GM12878 (cell line): ENCODE measurements around the gene DLG2. TPM values are rescaled to one million over a fixed set of nuclear protein-coding genes. Genes with fewer than 3 reads are reported as not detected.

Experiments
- ATAC-seq: fragments of 200-7000 bp; cut with Tn5 transposase; 3 replicates; pipeline ENCODE4 v1.9.1; 2020; ENCODE audit warnings: mild to moderate bottlenecking, moderate library complexity
- BruUV-seq: library from RNA; stranded (reverse); fragments of 400-500 nt; replicated peaks from 2 replicates; lab custom pipeline; 2021; lab: Mats Ljungman, UMichigan
- CTCF ChIA-PET: fragments of 300-600 bp; sonication (Branson Sonifier 250); formaldehyde crosslinking; extraction: SDS; loops from one replicate; lab custom pipeline; 2021; ENCODE audit warnings: inconsistent platforms; lab: Yijun Ruan, JAX
- POLR2A ChIA-PET: fragments of 350-600 bp; formaldehyde crosslinking; extraction: SDS; loops from one replicate; lab custom pipeline; 2021; ENCODE audit warnings: inconsistent platforms; lab: Charles Lee
- RAD21 ChIA-PET: fragments of 300-600 bp; sonication (Branson Sonifier 250); formaldehyde crosslinking; loops from one replicate; lab custom pipeline; 2023; ENCODE audit warnings: antibody characterized with exemption; ENCODE audit not compliant: unreplicated experiment; lab: Charles Lee
- SMC1A ChIA-PET: fragments of 300-600 bp; sonication (Branson Sonifier 250); formaldehyde crosslinking; loops from one replicate; lab custom pipeline; 2023; ENCODE audit not compliant: unreplicated experiment, uncharacterized antibody; lab: Charles Lee
- DNase-seq: peaks from one replicate; pipeline ENCODE4 v3.0.0-alpha.2; 2011; ENCODE audit warnings: low read depth, low spot score
- FAIRE-seq: peaks from 3 replicates; lab custom pipeline; 2011; peaks lifted over from hg19 to GRCh38; lab: Jason Lieb, UNC
- H2AFZ ChIP-seq: 2 replicates; pipeline ENCODE4 v1.6.0; 2011; ENCODE audit warnings: low read depth, low read length, control low read depth; ENCODE audit not compliant: control insufficient read depth
- H3K27ac ChIP-seq: 2 replicates; pipeline ENCODE4 v1.5.1; 2011; ENCODE audit warnings: control low read depth; ENCODE audit not compliant: control insufficient read depth, insufficient read depth
- H3K27me3 ChIP-seq, 2 experiments: replicated peaks in 1 of 2; 2 replicates each; pipeline versions ENCODE4 v1.6.0 to v1.6.1; 2011; ENCODE audit warnings: low read length in 1 of 2; ENCODE audit not compliant: control insufficient read depth in 2 of 2, insufficient read depth in 2 of 2
- H3K36me3 ChIP-seq, 2 experiments: 2 replicates each; pipeline ENCODE4 v1.5.1; 2011; ENCODE audit warnings: low read length in 1 of 2; ENCODE audit not compliant: control insufficient read depth in 2 of 2, insufficient read depth in 2 of 2
- H3K4me1 ChIP-seq: 2 replicates; pipeline ENCODE4 v1.6.1; 2011; ENCODE audit warnings: mild to moderate bottlenecking, low read length, moderate library complexity, mixed read lengths; ENCODE audit not compliant: control insufficient read depth, insufficient read depth
- H3K4me2 ChIP-seq: 2 replicates; pipeline ENCODE4 v1.6.0; 2011; ENCODE audit warnings: control low read depth; ENCODE audit not compliant: control insufficient read depth, insufficient read depth
- H3K4me3 ChIP-seq: fragments of 200-600 bp; sonication (generic); 2 replicates; pipeline ENCODE4 v1.5.1; 2016
- H3K79me2 ChIP-seq: 2 replicates; pipeline ENCODE4 v1.6.0; 2011; ENCODE audit warnings: low read length; ENCODE audit not compliant: control insufficient read depth, insufficient read depth
- H3K9ac ChIP-seq: 2 replicates; pipeline ENCODE4 v1.8.0; 2011; ENCODE audit warnings: low read length, control low read depth, mixed read lengths; ENCODE audit not compliant: control insufficient read depth, insufficient read depth
- H3K9me3 ChIP-seq: replicated peaks from 3 replicates; pipeline ENCODE4 v1.5.1; 2011; ENCODE audit warnings: mild to moderate bottlenecking, low read length; ENCODE audit not compliant: control insufficient read depth, insufficient read depth
- H4K20me1 ChIP-seq: 2 replicates; pipeline ENCODE4 v1.6.0; 2011; ENCODE audit not compliant: control insufficient read depth, insufficient read depth
- ATF3 ChIP-seq: IDR thresholded peaks from 2 replicates; pipeline ENCODE4 v1.6.1; 2011; ENCODE audit warnings: low read depth, mild to moderate bottlenecking, low read length, moderate library complexity, borderline replicate concordance; ENCODE audit errors: extremely low read depth
- BRCA1 ChIP-seq: IDR thresholded peaks from 2 replicates; pipeline ENCODE4 v1.6.1; 2011; ENCODE audit warnings: low read depth, low read length, improper control_type of control experiment
- CBFB ChIP-seq: IDR thresholded peaks from 2 replicates; pipeline ENCODE4 v1.6.1; 2016; ENCODE audit warnings: antibody characterized with exemption, low read depth
- CBX5 ChIP-seq: sonication (generic); IDR thresholded peaks from 2 replicates; pipeline ENCODE4 v1.6.1; 2016; ENCODE audit warnings: low read depth, moderate library complexity, mild to moderate bottlenecking, inconsistent platforms
- EGR1 ChIP-seq, 2 experiments: IDR thresholded peaks; 1 replicate in 1 of 2; 2 replicates in 1 of 2; pipeline ENCODE4 v1.6.1; 2011 to 2012; ENCODE audit warnings: low read depth in 2 of 2, low read length in 2 of 2, borderline replicate concordance in 1 of 2, mild to moderate bottlenecking in 1 of 2, moderate library complexity in 1 of 2
- EP300 ChIP-seq, 2 experiments: fragments of 150-350 bp in 1 of 2; IDR thresholded peaks; 2 replicates each; pipeline ENCODE4 v1.6.1; 2011 to 2012; ENCODE audit warnings: low read depth in 2 of 2, low read length in 2 of 2, borderline replicate concordance in 1 of 2, improper control_type of control experiment in 1 of 2, inconsistent platforms in 1 of 2; ENCODE audit not compliant: control insufficient read depth in 1 of 2
- HDAC6 ChIP-seq: fragments of 200-600 bp; sonication (generic); IDR thresholded peaks from one replicate; pipeline ENCODE4 v1.8.0; 2017; ENCODE audit warnings: antibody characterized with exemption; ENCODE audit not compliant: unreplicated experiment
- IRF4 ChIP-seq: IDR thresholded peaks from 2 replicates; pipeline ENCODE4 v1.6.1; 2011; ENCODE audit warnings: low read depth, low read length
- JUNB ChIP-seq: IDR thresholded peaks from 2 replicates; pipeline ENCODE4 v1.6.1; 2016; ENCODE audit warnings: antibody characterized with exemption, mild to moderate bottlenecking
- KAT2A ChIP-seq: conservative IDR thresholded peaks from 2 replicates; pipeline ENCODE4 v1.6.1; 2011; ENCODE audit warnings: low read depth, low read length; ENCODE audit not compliant: control insufficient read depth
- KLF5 ChIP-seq: fragments of 450-650 bp; IDR thresholded peaks from 2 replicates; pipeline ENCODE4 v1.6.1; 2014; ENCODE audit warnings: mild to moderate bottlenecking; ENCODE audit not compliant: partially characterized antibody
- PAX5 ChIP-seq: IDR thresholded peaks from 2 replicates; pipeline ENCODE4 v1.6.1; 2011; ENCODE audit warnings: low read depth, low read length, borderline replicate concordance
- RB1 ChIP-seq: fragments of 450-650 bp; formaldehyde crosslinking; IDR thresholded peaks from 2 replicates; pipeline ENCODE4 v1.6.1; 2017; ENCODE audit warnings: mild to moderate bottlenecking, borderline replicate concordance
- ZNF207 ChIP-seq: fragments of 450-650 bp; IDR thresholded peaks from 2 replicates; pipeline ENCODE4 v1.6.1; 2014; ENCODE audit warnings: antibody characterized with exemption, mild to moderate bottlenecking, borderline replicate concordance
- ZNF24 ChIP-seq: fragments of 450-650 bp; IDR thresholded peaks from 2 replicates; pipeline ENCODE4 v1.6.1; 2017; ENCODE audit warnings: antibody characterized with exemption, mild to moderate bottlenecking
- WGBS: methylation state at CpG from one replicate; pipeline ENCODE4 v1.1.6; 2016; ENCODE audit warnings: low lambda C conversion rate; ENCODE audit not compliant: insufficient replicate concordance, insufficient coverage; ENCODE audit errors: missing lambda C conversion rate; 5-methylcytosine and 5-hydroxymethylcytosine counted together
- in situ Hi-C: fragments of 300-500 bp; cut with MboI; formaldehyde crosslinking; loops from 9 replicates; pipeline ENCODE4 v1.14.3; 2018; ENCODE audit warnings: mixed read lengths
- intact Hi-C: fragments of 100-400 bp; cut with micrococcal nuclease; formaldehyde crosslinking; loops from one replicate; pipeline ENCODE4 v1.14.2; 2022; ENCODE audit not compliant: unreplicated experiment
- polyA plus RNA-seq, 11 experiments: library from polyadenylated mRNA; depleted of rRNA in 4 of 11; unstranded in 6 of 11; stranded (reverse) in 5 of 11; fragments of >200 nt; fragmentation: Nextera tagmentation in 4 of 11; fragmentation: Illumina TruSeq in 1 of 11; extraction: Ambion mirVana in 4 of 11; extraction: Trizol in 1 of 11; gene quantifications; 1 replicate in 1 of 11; 2 replicates in 10 of 11; pipeline versions ENCODE4 v1.2.1 to v1.2.3, GENCODE V29; 2011 to 2016; ENCODE audit warnings: inconsistent platforms in 2 of 11, missing spikeins in 2 of 11, low read depth in 1 of 11
- total RNA-seq, 4 experiments: library from RNA; depleted of rRNA in 3 of 4; stranded (reverse); fragments of >200 nt in 3 of 4; fragmentation: Illumina TruSeq in 1 of 4; extraction: Trizol in 1 of 4; gene quantifications; 2 replicates each; pipeline versions ENCODE4 v1.2.1 to v1.2.3, GENCODE V29; 2013 to 2021
- TF ChIP-seq, protein P1 (sequence below): fragments of 450-650 bp; IDR thresholded peaks from 2 replicates; pipeline ENCODE4 v1.6.1; 2017; ENCODE audit warnings: mild to moderate bottlenecking

Gene DLG2
- total and polyA plus RNA-seq, 10 of the 15 experiments (the other 5 are each of a cell fraction or from before 2014, with no cell fraction given) = 0.09 to 0.98 (median 0.35) TPM

DNA sequence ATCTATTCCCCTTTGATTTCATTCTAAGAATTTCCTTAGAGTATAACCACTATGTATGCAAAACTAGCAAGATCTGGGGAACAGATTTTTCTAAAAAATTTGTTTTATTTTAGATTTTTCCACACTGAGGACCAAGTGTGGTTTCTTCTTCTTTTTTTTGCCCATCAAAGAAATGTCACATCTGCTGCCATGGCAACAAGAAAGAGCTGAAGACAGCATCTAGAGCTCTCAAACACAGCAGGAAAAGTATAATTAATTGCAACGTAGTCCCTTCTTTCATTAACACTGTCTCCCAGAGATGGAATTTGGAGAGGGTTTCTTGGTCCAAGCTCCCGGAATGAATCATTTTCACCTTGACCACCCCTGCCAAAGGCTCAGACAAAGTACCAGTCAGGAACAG is 2084.3 kb downstream of the DLG2 start:
- 44% methylated on average over 2 of the region's 2 CpGs for WGBS
- DNase-seq (no peak), ATAC-seq (no peak), FAIRE-seq (no peak)
- intact Hi-C loops = no loop called here
- H3K4me1 ChIP-seq = no peaks in the 10 kb centered on the region
- no peaks in the 10 kb centered on the region for H4K20me1 ChIP-seq
- ChIA-PET SMC1A (no interaction called here), CTCF (no interaction called here), RAD21 (no interaction called here), POLR2A (no interaction called here)
- no peak overlapping the region for H3K9ac ChIP-seq
- H2AFZ ChIP-seq = no peak overlapping the region
- no peak overlapping the region for H3K4me3 ChIP-seq
- H3K4me2 ChIP-seq = no peak overlapping the region
- no peaks in the 10 kb centered on the region for H3K9me3 ChIP-seq
- in situ Hi-C loops = no loop called here
- H3K36me3 ChIP-seq = no peaks in the 10 kb centered on the region
- no peaks in the 10 kb centered on the region; a peak in 1 of 4 replicates for H3K27me3 ChIP-seq
- BruUV-seq = no TSS peak
- no peaks in the 10 kb centered on the region for H3K79me2 ChIP-seq
- no peak overlapping the region for H3K27ac ChIP-seq
- TF ChIP-seq IRF4 = no peak
- no peak for TF ChIP-seq ZNF207
- TF ChIP-seq BRCA1 = no peak
- TF ChIP-seq EGR1 (IDR thresholded peaks at IDR 0.05; ENCODE audit: borderline replicate concordance in 1 of 2, low read depth in 2 of 2, low read length in 2 of 2) = no peak
- no peak for TF ChIP-seq JUNB
- no peak for TF ChIP-seq EP300 (IDR thresholded peaks at IDR 0.05; ENCODE audit: borderline replicate concordance in 1 of 2, control insufficient read depth in 1 of 2, low read depth in 2 of 2, low read length in 2 of 2)
- no peak for TF ChIP-seq PAX5
- no peak for TF ChIP-seq RB1
- no peak for TF ChIP-seq CBX5
- no peak for TF ChIP-seq ATF3
- no peak for TF ChIP-seq ZNF24
- no peak for TF ChIP-seq KLF5
- TF ChIP-seq, protein P1, sequence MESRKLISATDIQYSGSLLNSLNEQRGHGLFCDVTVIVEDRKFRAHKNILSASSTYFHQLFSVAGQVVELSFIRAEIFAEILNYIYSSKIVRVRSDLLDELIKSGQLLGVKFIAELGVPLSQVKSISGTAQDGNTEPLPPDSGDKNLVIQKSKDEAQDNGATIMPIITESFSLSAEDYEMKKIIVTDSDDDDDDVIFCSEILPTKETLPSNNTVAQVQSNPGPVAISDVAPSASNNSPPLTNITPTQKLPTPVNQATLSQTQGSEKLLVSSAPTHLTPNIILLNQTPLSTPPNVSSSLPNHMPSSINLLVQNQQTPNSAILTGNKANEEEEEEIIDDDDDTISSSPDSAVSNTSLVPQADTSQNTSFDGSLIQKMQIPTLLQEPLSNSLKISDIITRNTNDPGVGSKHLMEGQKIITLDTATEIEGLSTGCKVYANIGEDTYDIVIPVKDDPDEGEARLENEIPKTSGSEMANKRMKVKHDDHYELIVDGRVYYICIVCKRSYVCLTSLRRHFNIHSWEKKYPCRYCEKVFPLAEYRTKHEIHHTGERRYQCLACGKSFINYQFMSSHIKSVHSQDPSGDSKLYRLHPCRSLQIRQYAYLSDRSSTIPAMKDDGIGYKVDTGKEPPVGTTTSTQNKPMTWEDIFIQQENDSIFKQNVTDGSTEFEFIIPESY = no peak
- no peak for TF ChIP-seq KAT2A
- TF ChIP-seq CBFB = no peak
- no peak for TF ChIP-seq HDAC6
- TF ChIP-seq, all 136 proteins: peak for 0
